Stimulated activated CD4-positive, alpha-beta T cell treated with anti-CD3 and anti-CD28 coated beads, Interleukin-4, amount 100 ng/mL, for 24 hours (primary cell): ENCODE measurements around the gene ATXN2L.
"Not testable (repeated sequence)": the region's sequence is repeated elsewhere in the genome, so short reads cannot be mapped to it uniquely, and the experiment has no call there.

Experiments used
- DNase-seq: peaks from one replicate; pipeline ENCODE4 v3.0.0-alpha.2; 2020

Gene ATXN2L

DNA sequence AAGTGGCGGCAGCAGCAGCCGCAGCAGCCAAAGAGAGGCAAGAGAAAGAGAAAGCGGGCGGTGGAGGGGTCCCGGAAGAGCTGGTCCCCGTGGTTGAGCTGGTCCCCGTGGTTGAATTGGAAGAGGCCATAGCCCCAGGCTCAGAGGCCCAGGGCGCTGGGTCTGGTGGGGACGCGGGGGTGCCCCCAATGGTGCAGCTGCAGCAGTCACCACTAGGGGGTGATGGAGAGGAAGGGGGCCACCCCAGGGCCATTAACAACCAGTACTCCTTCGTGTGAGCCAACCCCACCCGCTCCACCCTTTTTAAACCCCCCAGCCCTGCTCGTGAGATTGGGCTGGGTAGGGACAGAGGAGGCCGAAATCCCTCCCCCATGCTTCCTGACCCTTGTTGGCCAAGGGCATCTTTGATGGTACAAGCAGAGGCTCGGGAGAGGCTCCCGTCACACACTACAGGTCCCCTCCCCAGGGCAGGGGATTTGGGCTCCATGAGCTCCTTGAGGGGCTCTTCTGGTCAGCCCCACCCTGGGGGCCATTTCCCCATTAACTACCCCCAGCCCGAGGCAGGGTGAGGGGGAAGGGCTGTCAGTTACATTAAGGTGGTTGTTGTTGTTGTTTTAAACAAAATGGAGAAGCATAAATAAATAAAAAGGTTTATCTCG lies 50.9 kb downstream of the ATXN2L start:
- peak; percentile 63 for DNase-seq

DNA sequence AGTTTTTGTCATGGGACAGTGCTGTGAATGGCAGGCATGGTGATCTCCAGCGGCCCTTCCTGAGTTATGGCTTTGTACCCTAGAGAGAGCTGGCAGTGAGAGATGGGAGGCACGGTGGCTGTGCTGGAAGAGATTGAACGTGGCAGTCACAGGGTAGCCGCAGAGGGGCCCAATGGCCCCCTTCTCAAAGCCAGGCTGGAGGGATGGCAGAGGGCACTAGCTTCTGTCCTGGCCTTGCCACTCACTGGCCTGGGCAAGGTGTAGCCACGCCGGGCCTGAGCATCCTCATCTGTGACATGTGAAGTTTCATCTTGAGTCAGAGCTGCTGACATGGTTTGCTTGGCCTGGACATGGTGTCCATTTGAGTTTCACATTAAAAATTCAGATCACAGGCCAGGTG lies 51.6 kb downstream of the ATXN2L start:
- no peak for DNase-seq

DNA sequence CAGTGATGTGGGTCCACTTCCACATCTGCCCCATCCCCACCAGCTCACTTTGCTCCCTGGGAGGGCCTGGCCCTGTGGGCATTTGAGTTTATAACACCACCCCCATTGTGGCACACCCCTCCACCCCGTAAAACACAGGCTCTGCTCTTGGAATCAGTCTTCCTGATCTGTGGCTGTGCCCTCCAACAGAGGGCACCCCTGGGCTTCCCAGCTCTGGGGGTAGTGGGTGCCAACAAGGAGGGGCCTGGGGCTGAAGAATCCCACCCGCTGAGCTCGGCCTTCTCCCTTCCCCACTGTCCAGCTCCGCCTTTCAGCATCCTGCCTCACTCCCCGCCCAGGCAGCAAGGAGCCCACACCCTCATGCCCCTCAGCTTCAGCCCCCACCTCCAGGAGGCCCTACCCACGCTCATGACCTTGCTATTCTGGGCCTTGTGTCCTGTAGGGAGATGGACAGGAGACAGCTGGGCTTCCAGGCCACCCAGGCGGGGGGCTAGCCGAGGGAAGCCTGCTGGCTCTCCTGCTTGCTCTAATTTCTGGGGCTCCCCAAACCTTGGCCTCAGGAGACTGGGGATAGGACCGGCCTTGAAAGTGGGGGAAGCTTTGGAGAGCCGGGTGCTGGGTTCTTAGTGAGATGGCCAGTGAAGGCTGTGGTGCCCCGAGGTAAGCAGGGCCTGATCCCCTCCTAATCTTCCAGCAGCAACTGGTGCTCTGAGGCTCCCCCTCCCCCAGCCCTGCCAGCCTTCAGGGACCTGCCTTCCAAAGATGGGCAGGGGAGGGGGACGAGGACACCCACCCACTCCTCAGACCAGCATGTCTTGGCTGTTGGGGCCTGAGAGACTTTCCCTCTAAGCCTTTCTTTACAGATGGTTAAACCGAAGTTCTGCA lies 52.6 kb downstream of the ATXN2L start:
- DNase-seq: no peak

DNA sequence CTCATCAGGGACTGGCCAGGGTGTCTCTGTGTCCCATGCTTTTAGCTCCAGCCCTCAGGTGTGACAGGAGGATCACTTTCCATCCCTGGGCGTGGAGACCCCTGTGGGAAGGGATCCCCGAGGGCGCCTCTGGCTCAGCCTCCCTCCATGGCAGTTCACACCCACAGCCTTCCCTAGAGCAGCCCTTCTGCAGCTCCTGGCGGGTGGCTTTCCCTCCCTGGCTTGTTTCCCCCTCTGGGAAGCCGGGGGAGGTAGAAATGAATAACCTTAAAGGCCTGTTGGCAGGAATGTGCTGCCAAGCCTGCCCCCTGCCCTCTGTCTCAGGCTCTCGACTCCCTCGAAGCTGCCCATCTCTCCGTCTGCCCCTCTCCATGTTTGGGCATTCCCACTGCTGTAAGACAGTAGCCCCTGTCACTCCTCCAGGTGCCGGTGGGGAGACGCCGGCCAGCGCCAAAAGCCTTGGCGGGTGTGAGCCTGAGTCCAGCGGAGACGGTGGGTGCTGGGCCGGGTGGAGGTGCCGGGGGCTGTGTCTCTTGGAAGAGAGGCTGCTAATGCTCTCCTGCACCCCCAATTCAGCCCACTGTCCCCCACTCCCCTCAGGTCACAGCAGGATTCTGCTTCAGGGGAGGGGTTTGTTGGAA lies 53.3 kb downstream of the ATXN2L start:
- no peak for DNase-seq

DNA sequence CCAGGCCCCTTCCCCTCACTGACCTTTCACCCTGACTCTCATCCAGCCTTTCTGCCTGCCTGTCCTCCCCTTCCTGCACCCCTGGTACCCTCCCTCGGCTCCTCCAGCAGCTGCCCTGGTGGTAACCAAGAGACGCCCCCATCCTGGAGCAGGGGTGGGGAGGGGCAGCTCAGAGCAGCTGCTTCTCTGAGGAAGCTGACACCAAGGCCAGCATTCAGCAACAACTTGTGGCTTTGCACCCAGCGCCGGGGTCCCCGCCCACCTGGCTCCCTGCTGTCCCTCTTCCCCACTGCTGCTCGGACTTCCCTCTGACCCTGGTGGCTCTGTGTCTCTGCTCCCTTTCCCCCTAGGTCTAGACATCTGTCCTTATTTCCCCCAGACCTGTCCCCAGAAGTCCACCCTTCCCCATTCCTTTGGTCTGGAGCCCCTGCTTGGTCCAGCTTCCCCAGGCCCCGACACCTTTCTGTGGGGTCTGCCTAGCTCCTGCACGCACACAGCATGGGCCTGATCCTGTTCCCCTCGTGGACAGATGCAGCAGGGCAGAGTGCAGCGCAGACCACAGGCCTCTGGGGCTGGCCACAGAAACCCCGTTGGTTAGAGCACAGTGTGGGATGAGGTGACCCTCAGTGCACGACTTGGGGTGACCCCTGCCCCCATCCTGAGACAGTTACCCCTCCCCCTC lies 54.3 kb downstream of the ATXN2L start:
- no peak for DNase-seq

DNA sequence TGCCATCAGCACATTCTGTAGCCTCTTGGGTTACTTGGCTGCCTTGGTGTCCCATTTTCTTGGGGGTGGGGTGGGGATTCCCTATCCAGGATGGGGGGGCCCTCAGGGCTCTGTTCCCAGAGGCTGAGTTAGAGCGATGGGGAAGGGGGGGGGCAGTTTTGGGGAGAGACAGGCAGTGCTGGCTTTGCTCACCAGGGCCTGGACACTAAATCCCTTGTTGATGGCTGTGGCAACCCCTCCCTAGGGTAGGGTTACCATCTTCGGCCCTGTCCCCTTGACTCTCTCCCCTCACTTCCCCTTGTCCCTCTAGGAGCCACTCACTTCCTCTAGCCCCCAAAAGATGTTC lies 54.8 kb downstream of the ATXN2L start:
- no peak for DNase-seq

DNA sequence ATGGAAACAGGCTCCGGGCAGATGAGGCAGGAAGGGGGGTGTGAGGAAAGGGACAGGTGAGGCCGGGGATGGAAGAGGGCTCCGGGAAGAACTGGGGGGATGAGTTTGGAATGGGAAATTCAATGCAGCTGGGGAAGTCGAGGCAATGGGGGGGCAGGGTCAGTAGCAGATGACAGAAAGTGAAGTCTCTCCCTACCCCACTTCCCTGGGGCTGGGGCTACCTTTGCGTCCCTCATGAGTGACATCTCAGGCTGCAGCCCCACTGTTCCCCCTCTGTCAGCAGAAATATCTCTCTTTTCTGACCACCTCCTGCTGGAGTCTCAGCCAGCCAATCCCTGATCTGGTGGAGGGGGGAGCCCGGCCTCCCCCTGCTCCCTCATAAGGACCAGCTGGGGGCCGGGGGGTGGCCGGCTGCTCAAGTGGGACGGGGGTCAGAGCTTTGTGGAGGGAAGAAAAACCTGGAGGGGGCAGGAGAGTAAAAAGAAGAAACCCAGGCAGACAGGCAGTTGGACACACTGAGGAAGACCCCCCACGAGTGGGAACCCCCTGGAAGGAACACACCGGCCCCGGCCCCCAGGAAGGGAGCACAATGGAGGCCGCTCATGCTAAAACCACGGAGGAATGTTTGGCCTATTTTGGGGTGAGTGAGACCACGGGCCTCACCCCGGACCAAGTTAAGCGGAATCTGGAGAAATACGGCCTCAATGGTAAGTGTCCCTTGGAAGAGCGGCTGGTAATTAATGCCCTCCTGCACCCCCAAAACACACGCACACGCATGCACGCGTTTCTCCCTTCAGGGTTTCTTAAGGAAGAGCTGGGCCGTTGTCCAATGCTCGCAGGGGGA lies 55.5 kb downstream of the ATXN2L start, which contains the start of gene ATP2A1:
ATP2A1 (plus strand) TSS at position 406 of the 844 bp plus-strand sequence; CDS start at position 590, 184 bp downstream.
- no peak for DNase-seq

DNA sequence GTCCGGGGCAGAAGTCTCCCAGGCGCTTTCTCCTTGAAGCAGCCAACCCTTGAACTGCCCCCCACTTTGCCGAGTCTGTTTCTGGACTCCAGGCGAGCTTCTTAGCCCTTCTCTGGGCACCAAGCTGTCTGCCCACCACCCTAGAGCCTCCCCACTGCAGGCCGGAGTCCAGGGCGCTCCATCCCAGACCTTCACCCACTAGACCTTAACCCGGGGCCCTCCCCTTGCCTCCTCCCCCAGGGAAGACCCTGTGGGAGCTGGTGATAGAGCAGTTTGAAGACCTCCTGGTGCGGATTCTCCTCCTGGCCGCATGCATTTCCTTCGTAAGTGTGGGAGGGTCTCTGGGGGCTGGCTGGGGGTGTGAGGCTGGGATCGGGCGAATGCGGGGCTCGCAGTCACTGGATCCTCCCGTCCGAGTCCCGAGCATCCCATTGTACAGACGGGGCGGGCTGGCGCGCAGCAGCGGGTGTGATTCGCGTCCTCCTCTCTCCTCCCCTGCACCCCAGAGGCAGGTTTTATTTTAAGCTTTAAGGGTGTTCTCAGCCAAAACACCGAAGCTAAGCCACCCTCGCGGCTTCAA lies 56.6 kb downstream of the ATXN2L start:
- no peak for DNase-seq

DNA sequence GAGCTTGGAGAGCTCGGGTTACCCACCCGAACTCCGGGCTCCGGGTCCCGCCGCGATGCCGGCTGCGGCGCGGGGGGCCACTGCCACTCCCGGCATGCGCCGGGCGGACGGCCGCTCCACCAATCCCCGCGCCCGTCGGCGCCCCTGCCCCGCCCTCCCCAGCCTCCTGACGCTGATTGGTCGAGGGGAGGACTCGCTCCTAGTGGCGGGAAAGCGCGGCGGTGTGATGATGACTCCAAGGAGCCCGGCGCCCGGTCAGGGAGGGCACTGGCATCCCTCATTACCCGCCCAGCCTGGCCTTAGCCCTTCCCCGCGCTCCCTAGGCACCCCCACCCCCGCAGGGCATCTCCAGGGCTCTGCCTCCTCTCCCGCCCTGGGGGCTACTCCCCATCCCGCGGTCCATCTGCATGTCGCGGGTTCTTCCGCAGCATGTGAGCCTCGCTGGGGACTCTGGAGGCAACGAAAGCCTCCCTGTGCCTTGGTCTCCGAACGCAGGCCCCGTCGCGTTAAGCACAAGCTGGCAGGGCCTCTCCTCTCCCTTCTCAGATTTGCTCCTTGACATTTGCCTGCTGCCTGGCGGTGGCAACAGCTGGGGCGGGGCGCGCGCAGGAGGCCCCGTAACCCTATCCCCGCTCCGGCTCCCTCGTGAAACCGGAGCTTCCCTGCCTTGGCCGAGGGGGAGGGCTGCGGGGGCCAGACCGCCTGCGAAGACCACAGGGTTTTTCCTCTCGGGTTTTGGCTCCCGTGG lies 57.2 kb downstream of the ATXN2L start:
- DNase-seq: peak; percentile 92

DNA sequence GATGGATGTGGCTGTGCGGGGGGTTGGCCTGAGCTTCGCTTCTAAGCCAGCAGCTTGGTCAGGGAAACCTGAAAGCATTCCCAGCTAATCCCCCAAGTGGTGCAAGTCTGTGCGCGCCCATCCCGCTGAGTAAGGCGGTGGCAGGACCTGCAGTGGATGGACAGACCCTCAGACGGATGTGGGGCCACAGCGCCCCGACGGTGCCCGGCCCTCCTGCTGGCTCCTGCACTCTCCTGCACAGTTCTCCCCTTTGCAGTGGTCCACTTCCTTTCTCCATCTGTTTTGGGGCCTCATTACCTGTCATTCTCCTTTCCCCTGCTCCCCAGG lies 57.8 kb downstream of the ATXN2L start:
- no peak for DNase-seq

DNA sequence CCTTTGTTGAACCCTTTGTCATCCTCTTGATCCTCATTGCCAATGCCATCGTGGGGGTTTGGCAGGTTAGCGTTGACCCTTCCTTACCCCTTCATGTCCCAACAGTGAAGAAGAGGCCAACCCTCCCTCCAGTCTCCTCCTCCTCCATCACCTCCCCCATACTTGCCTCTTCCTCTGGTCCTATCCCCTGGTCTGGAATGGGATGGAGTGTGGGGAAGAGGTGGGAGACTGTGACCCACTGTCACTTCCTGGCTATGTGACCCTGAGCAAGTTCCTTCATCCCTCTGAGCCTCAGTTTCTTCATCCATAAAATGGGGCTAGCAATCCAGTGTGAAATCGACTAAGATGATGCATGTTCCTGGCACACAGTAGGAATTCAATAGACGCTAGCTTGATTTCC lies 58.2 kb downstream of the ATXN2L start:
- no peak for DNase-seq

DNA sequence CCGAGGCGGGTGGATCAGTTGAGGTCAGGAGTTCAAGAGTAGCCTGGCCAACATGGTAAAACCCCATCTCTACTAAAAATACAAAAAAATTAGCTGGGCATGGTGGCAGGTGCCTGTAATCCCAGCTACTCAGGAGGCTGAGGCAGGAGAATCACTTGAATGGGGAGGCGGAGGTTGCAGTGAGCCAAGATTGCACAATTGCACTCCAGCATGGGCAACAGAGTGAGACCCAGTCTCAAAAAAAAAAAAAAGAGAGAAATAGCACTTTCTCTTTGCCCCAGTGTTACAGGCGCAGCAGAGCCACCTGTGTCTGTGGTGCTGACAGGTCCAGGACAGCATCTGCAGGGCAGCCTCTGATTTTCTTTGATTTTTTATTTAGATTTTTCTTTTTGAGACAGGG lies 58.8 kb downstream of the ATXN2L start:
- DNase-seq: not testable (repeated sequence)

DNA sequence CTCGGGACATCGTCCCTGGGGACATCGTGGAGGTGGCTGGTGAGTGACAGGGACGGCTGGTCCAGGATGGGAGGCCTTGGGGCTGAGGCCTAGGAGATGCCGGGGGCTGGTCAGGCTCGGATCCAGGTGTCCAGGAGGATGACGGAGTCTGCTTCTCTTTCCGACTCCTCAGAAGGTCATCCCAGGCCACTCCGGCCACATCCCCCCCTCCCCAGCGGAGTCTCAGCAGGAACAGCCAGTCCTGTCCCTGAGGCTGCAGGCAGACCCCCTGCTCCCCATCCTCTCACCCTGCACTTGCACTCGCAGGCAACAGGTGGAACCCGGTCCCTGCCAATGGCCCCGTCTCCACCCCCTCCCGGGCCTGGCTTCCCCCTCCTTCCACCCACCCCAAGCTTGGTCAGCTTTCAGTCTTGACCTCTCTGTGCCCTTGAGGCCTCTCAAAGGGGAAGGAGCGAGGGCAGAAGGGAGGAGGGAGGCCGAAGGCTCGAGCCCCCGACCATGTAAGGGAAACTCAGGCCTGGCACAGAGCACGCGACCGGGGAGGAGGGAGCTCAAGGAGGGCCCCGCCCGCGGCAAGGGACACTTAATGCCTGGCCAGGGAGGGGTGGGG lies 59.9 kb downstream of the ATXN2L start:
- no peak for DNase-seq

DNA sequence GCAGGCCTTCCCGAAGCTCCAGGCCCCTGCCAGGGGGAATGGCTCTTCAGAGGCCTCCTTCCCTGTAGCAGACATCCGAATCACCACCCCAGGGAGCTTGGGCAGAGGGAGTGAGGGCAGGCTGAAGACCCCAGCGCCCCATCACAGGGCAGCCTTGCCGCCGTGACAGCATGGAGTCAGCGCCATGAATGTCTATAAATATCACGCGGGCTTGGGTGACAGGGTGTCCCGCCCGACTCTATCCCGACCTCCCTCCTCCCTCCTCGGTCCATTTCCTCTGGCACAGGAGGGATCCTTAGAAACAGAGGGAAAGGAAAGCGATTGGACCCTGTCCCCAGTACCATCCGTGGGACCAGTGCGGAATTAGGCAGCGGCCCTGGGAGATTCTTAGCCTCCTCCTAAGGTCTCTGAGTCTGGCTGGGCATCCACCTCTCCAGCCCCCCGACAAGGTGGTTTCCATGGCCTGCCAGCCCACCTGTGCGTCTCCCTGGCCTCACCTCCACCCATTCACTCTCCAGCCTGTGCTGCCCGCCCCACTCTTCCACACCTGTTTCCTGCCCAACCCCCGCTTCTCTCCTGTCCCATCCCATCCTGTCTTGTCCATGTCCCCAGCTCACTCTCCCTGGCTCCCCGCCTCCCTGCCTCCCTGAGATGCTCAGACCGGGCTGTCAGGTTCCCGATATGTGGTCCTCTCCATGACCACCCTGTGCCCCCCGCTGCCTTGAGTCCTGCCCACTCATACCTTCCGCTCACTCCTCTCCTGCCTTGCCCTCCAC lies 60.6 kb downstream of the ATXN2L start:
- no peak for DNase-seq

DNA sequence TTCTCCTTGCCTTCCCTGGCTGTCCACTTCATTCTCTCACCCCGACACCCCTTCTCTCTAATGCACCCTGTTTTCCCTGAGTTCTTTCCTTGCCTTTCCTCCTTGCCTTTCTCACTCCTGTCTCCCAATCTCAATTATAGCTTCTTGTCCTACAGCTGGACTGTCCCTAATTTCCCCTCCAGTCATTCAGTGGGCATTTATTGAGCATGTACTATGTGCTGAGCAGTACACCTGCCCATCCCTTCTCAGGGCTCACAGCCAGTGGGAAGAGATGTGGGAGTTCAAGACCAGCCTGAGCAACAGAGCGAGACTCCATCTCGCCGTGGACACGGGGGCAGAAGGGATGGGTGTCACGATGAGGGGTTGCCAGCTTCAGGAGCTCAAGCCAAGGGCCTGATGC lies 61.2 kb downstream of the ATXN2L start:
- DNase-seq: no peak
